Left lung (tissue), 10 donors: ENCODE data around the gene DHRS13. TPM values are rescaled to one million over a fixed set of nuclear protein-coding genes. Genes with fewer than 3 reads are reported as not detected.
A peak's percentile ranks its signal among the peaks of the same experiment; 100 is the strongest.
"Not testable (repeated sequence)": the region's sequence is repeated elsewhere in the genome, so short reads cannot be mapped to it uniquely, and the experiment has no call there.

Experiments used
- ATAC-seq: fragments of 200-7000 bp; cut with Tn5 transposase; one replicate; pipeline ENCODE4 v1.9.1; 2020; ENCODE audit warnings: moderate library complexity
- DNase-seq, 4 donors: peaks; one replicate each; pipeline ENCODE4 v3.0.0-alpha.2; 2013 to 2020
- H3K27ac ChIP-seq, 2 donors: fragments of 200-600 bp; sonication (generic) in 1 of 2; one replicate each; pipeline versions ENCODE4 v1.5.0 to v1.8.0; 2020 to 2021
- H3K27me3 ChIP-seq, 2 donors: fragments of 200-600 bp; sonication (generic) in 1 of 2; one replicate each; pipeline versions ENCODE4 v1.5.0 to v1.8.0; 2020 to 2021
- H3K36me3 ChIP-seq, 2 donors: fragments of 200-600 bp; sonication (generic) in 1 of 2; one replicate each; pipeline versions ENCODE4 v1.5.0 to v1.8.0; 2020 to 2021
- H3K4me1 ChIP-seq, 2 donors: fragments of 200-600 bp; one replicate each; pipeline ENCODE4 v1.8.0; 2021
- H3K4me3 ChIP-seq, 2 donors: fragments of 200-600 bp; sonication (generic) in 1 of 2; one replicate each; pipeline versions ENCODE4 v1.5.0 to v1.8.0; 2020 to 2021; ENCODE audit warnings: mild to moderate bottlenecking in 1 of 2
- H3K9me3 ChIP-seq, 2 donors: fragments of 200-600 bp; sonication (generic) in 1 of 2; one replicate each; pipeline versions ENCODE4 v1.5.0 to v1.8.0; 2020 to 2021
- CTCF ChIP-seq, 2 donors: fragments of 200-600 bp; sonication (generic) in 1 of 2; IDR thresholded peaks; one replicate each; pipeline versions ENCODE4 v1.5.0 to v1.8.0; 2021; ENCODE audit warnings: antibody characterized with exemption in 2 of 2
- intact Hi-C, 2 donors: fragments of 100-400 bp; cut with DNase I; formaldehyde crosslinking; loops; one replicate each; pipeline versions ENCODE4 v1.11.2 to v1.14.2; 2022
- microRNA-seq, 2 donors: library from miRNA; unstranded; fragments of <30 nt; microRNA quantifications; one replicate each; pipeline ENCODE4, GENCODE V29; 2019
- polyA plus RNA-seq, 6 donors: library from polyadenylated mRNA; unstranded; fragments of 120-200 nt; gene quantifications; one replicate each; pipeline ENCODE4 v1.2.1, GENCODE V29; 2013; ENCODE audit not compliant: insufficient read length in 6 of 6
- total RNA-seq, 2 donors: library from RNA; stranded (reverse); fragmentation: NEBNext Ultra II Directional; extraction: Animal tissue kit (Norgen Biotek cat#: 25700); gene quantifications; one replicate each; pipeline ENCODE4 v1.2.1, GENCODE V29; 2021
- donor health status: DM: no; HTN: yes; CAD: no.
- donor health status: DM: no; HTN: no; CAD: no.

DHRS13 gene
- total and polyA plus RNA-seq, 8 donors, result 5.2 to 16.9 (median 7.0) TPM

GRCh38 chr17:28854457-28855335 lies 48.2 kb downstream of the DHRS13 start, which contains the start of gene ERAL1:
Gene ERAL1, plus strand, starts transcription at chr17:28855016. Its CDS starts 19 bp downstream, at chr17:28855035.
- Histone ChIP-seq H3K36me3 (peaks cover 0 to 37% of the 10 kb centered on the region in 2 donors), H3K4me3 (peak within 1 kb of the TSS; percentile 65 to 71), H3K4me1 (peaks cover 6 to 19% of the 10 kb centered on the region in 2 donors), H3K27ac (peak within 1 kb of the TSS; percentile 70 to 73), H3K9me3 (no peaks in the 10 kb centered on the region), H3K27me3 (no peaks in the 10 kb centered on the region)
- peak; percentile 84 to 93 (median 90) for DNase-seq
- peak; percentile 100 for ATAC-seq
- intact Hi-C loops, result no loop called here
- no peak for TF ChIP-seq CTCF (IDR thresholded peaks at IDR 0.05)

- no peak for ATAC-seq
- TF ChIP-seq CTCF (IDR thresholded peaks at IDR 0.05), result no peak
- Histone ChIP-seq H3K36me3 (peaks cover 0 to 23% of the 10 kb centered on the region in 2 donors), H3K27ac (no peak overlapping the region), H3K4me1 (peaks cover 6 to 19% of the 10 kb centered on the region in 2 donors), H3K9me3 (no peaks in the 10 kb centered on the region), H3K27me3 (no peaks in the 10 kb centered on the region), H3K4me3 (no peak overlapping the region)
- DNase-seq, result no peak
- intact Hi-C loops, result no loop called here
These were observed 49.6 kb downstream of the DHRS13 start for GRCh38 chr17:28853295-28853694.

- Histone ChIP-seq H3K27me3 (no peaks in the 10 kb centered on the region), H3K4me1 (peaks cover 0 to 6% of the 10 kb centered on the region in 2 donors), H3K4me3 (no peak overlapping the region), H3K36me3 (no peaks in the 10 kb centered on the region), H3K9me3 (no peaks in the 10 kb centered on the region), H3K27ac (no peak overlapping the region)
- ATAC-seq (no peak), DNase-seq (no peak)
- TF ChIP-seq CTCF (IDR thresholded peaks at IDR 0.05), result no peak
- intact Hi-C loops, result loop anchor here in 1 of 2 donors (5.0 kb wide), 1 partner anchor 33 kb away; no protein-coding TSS in a partner anchor
These were observed 53.6 kb downstream of the DHRS13 start for GRCh38 chr17:28849281-28849680.

- ATAC-seq (peak; percentile 59), DNase-seq (peak in 2 of 4 donors; percentile 42 to 84)
- H3K4me1 ChIP-seq, H3K27ac ChIP-seq, H3K27me3 ChIP-seq, H3K9me3 ChIP-seq, H3K36me3 ChIP-seq, H3K4me3 ChIP-seq: not testable (repeated sequence)
- peak; percentile 34 to 46 for TF ChIP-seq CTCF (IDR thresholded peaks at IDR 0.05)
- intact Hi-C loops, result loop anchor here in 1 of 2 donors (5.0 kb wide), 1 partner anchor 34 kb away; no protein-coding TSS in a partner anchor
These were observed 54.2 kb downstream of the DHRS13 start for GRCh38 chr17:28848667-28849066.

Small RNA genes lying within 50 kb of the gene (microRNA-seq; reads per million reads assigned to microRNA genes)
- gene MIR451B, result 0 reads per million in 2 donors

Other genes starting within 250 kb of the DHRS13 start
- 10 to 100 TPM; 57.3 to 58.1 TPM for gene SDF2, start 241.2 kb downstream of the DHRS13 start, total RNA-seq
- 10 to 100 TPM; 65.3 to 74.6 (median 70.6) TPM for gene SDF2, start 241.2 kb downstream of the DHRS13 start, polyA plus RNA-seq
- 10 to 100 TPM; 55.1 to 57.7 TPM for gene SUPT6H, start 240.9 kb downstream of the DHRS13 start, total RNA-seq
- 10 to 100 TPM; 71.1 to 76.1 (median 74.1) TPM for gene SUPT6H, start 240.9 kb downstream of the DHRS13 start, polyA plus RNA-seq
- 1 to 10 TPM; 1.9 to 2.0 TPM for gene PROCA1, start 191.2 kb downstream of the DHRS13 start, total RNA-seq
- gene PROCA1, start 191.2 kb downstream of the DHRS13 start, polyA plus RNA-seq, result 1 to 10 TPM; 6.0 to 8.3 (median 7.2) TPM
- gene RAB34, start 185.2 kb downstream of the DHRS13 start, total RNA-seq, result 10 to 100 TPM; 79.4 to 79.5 TPM
- 100 to 1,000 TPM; 184 to 213 (median 194) TPM for gene RAB34, start 185.2 kb downstream of the DHRS13 start, polyA plus RNA-seq
- gene RPL23A, start 183.1 kb downstream of the DHRS13 start, total RNA-seq, result 1,000 to 10,000 TPM; 1,170 to 1,265 TPM
- 1,000 to 10,000 TPM; 1,036 to 1,220 (median 1,104) TPM for gene RPL23A, start 183.1 kb downstream of the DHRS13 start, polyA plus RNA-seq
- gene TLCD1, start 176.8 kb downstream of the DHRS13 start, total RNA-seq, result 10 to 100 TPM; 18.4 to 20.7 TPM
- gene TLCD1, start 176.8 kb downstream of the DHRS13 start, polyA plus RNA-seq, result 1 to 10 TPM; 5.7 to 9.3 (median 8.2) TPM
- gene NEK8, start 174.3 kb downstream of the DHRS13 start, total RNA-seq, result 1 to 10 TPM; 5.6 to 7.5 TPM
- 1 to 10 TPM; 6.0 to 8.1 (median 7.2) TPM for gene NEK8, start 174.3 kb downstream of the DHRS13 start, polyA plus RNA-seq
- 10 to 100 TPM; 66.1 to 81.7 TPM for gene TRAF4, start 159.1 kb downstream of the DHRS13 start, total RNA-seq
- 100 to 1,000 TPM in 4 of 6 donors, 10 to 100 TPM in 2; 86.6 to 136 (median 107) TPM for gene TRAF4, start 159.1 kb downstream of the DHRS13 start, polyA plus RNA-seq
- 10 to 100 TPM; 16.5 to 25.4 TPM for gene FAM222B, start 60.3 kb downstream of the DHRS13 start, total RNA-seq
- 10 to 100 TPM; 18.4 to 21.0 (median 19.6) TPM for gene FAM222B, start 60.3 kb downstream of the DHRS13 start, polyA plus RNA-seq
- 10 to 100 TPM; 30.0 to 33.4 TPM for gene ERAL1, start 48.1 kb downstream of the DHRS13 start, total RNA-seq
- gene ERAL1, start 48.1 kb downstream of the DHRS13 start, polyA plus RNA-seq, result 10 to 100 TPM; 63.5 to 70.1 (median 65.6) TPM
- gene FLOT2, start 5.3 kb downstream of the DHRS13 start, total RNA-seq, result 100 to 1,000 TPM in 1 of 2 donors, 10 to 100 TPM in 1; 95.7 to 171 TPM
- 10 to 100 TPM; 66.3 to 81.5 (median 75.1) TPM for gene FLOT2, start 5.3 kb downstream of the DHRS13 start, polyA plus RNA-seq
- gene PHF12, start 48.4 kb upstream of the DHRS13 start, total RNA-seq, result 10 to 100 TPM; 32.1 to 45.8 TPM
- 10 to 100 TPM; 48.2 to 68.7 (median 60.7) TPM for gene PHF12, start 48.4 kb upstream of the DHRS13 start, polyA plus RNA-seq
- gene SEZ6, start 103.0 kb upstream of the DHRS13 start, total RNA-seq, result under 1 TPM in 1 of 2 donors, not detected in 1; 0.09 TPM
- 1 to 10 TPM in 1 of 6 donors, under 1 TPM in 5; 0.43 to 1.2 (median 0.87) TPM for gene SEZ6, start 103.0 kb upstream of the DHRS13 start, polyA plus RNA-seq
- gene PIPOX, start 140.1 kb upstream of the DHRS13 start, total RNA-seq, result 1 to 10 TPM; 1.1 to 1.3 TPM
- gene PIPOX, start 140.1 kb upstream of the DHRS13 start, polyA plus RNA-seq, result 1 to 10 TPM; 1.7 to 3.3 (median 2.3) TPM